Activated CD4-positive, alpha-beta T cell treated with anti-CD3 and anti-CD28 coated beads, Interleukin-2, amount 50 U/mL, for 4 hours (primary cell): ENCODE results near the gene NGF.
"Not testable (repeated sequence)": the region's sequence is repeated elsewhere in the genome, so short reads cannot be mapped to it uniquely, and the experiment has no call there.

ENCODE experiments used
- DNase-seq, 2 experiments: peaks; one replicate each; pipeline ENCODE4 v3.0.0-alpha.2; 2020

The NGF gene

GRCh38 chr1:115332813-115333608 is 5.0 kb downstream of the NGF start:
- no peak for DNase-seq

- DNase-seq, result no peak
Measured at GRCh38 chr1:115331558-115332331, 6.3 kb downstream of the NGF start.

GRCh38 chr1:115330480-115331013 is 7.5 kb downstream of the NGF start:
- DNase-seq, result no peak

- no peak for DNase-seq
Measured at GRCh38 chr1:115329965-115330364, 8.1 kb downstream of the NGF start.

GRCh38 chr1:115327270-115327669 is 10.8 kb downstream of the NGF start:
- DNase-seq, result no peak

- DNase-seq, result no peak
Measured at GRCh38 chr1:115326419-115326818, 11.6 kb downstream of the NGF start.

- no peak for DNase-seq
Measured at GRCh38 chr1:115325874-115326273, 12.2 kb downstream of the NGF start.

GRCh38 chr1:115324649-115325420 is 13.2 kb downstream of the NGF start:
- DNase-seq, result no peak

- DNase-seq, result no peak
Measured at GRCh38 chr1:115323366-115324004, 14.6 kb downstream of the NGF start.

GRCh38 chr1:115322631-115323030 is 15.4 kb downstream of the NGF start:
- no peak for DNase-seq

GRCh38 chr1:115320377-115320776 is 17.7 kb downstream of the NGF start:
- no peak for DNase-seq

GRCh38 chr1:115319706-115320105 is 18.3 kb downstream of the NGF start:
- DNase-seq, result no peak

GRCh38 chr1:115317101-115318012 is 20.7 kb downstream of the NGF start:
- DNase-seq, result no peak

GRCh38 chr1:115314765-115315164 is 23.3 kb downstream of the NGF start:
- no peak for DNase-seq

GRCh38 chr1:115314092-115314491 is 24.0 kb downstream of the NGF start:
- no peak for DNase-seq

- DNase-seq, result no peak
Measured at GRCh38 chr1:115313182-115313581, 24.9 kb downstream of the NGF start.

- no peak for DNase-seq
Measured at GRCh38 chr1:115312742-115313141, 25.3 kb downstream of the NGF start.

- DNase-seq, result no peak
Measured at GRCh38 chr1:115311474-115311989, 26.5 kb downstream of the NGF start.

GRCh38 chr1:115310581-115311473 is 27.2 kb downstream of the NGF start:
- DNase-seq, result no peak

- not testable (repeated sequence) for DNase-seq
Measured at GRCh38 chr1:115309504-115309903, 28.5 kb downstream of the NGF start.
